MCF 10A (cell line): ENCODE measurements around the gene CYP4F2. TPM values are rescaled to one million over a fixed set of nuclear protein-coding genes. Genes with fewer than 3 reads are reported as not detected.

ENCODE experiments used
- BruUV-seq: library from RNA; stranded (reverse); fragments of 400-500 nt; replicated peaks from 2 replicates; lab custom pipeline; 2021; lab: Mats Ljungman, UMichigan
- CTCF ChIA-PET: fragments of 300-600 bp; sonication (Branson Sonifier 250); formaldehyde crosslinking; extraction: SDS; loops from one replicate; lab custom pipeline; 2021; ENCODE audit warnings: antibody characterized with exemption, inconsistent platforms; lab: Yijun Ruan, JAX
- POLR2A ChIA-PET: fragments of 300-600, 350-650 bp; sonication (Branson Sonifier 250); formaldehyde crosslinking; extraction: SDS; loops from one replicate; lab custom pipeline; 2020; ENCODE audit warnings: antibody characterized with exemption, inconsistent platforms; lab: Yijun Ruan, JAX
- DNase-seq: peaks from one replicate; pipeline ENCODE4 v3.0.0-alpha.2; 2018; ENCODE audit not compliant: unreplicated experiment
- H3K27ac Mint-ChIP-seq: one replicate; pipeline ENCODE4 v1.8.0; 2022; ENCODE audit warnings: mild to moderate bottlenecking, low read depth, mixed read lengths; ENCODE audit not compliant: unreplicated experiment
- H3K27me3 Mint-ChIP-seq: one replicate; pipeline ENCODE4 v1.8.0; 2022; ENCODE audit warnings: mixed read lengths; ENCODE audit not compliant: insufficient read depth, unreplicated experiment
- H3K36me3 Mint-ChIP-seq: one replicate; pipeline ENCODE4 v1.8.0; 2022; ENCODE audit warnings: mild to moderate bottlenecking, moderate library complexity, mixed read lengths; ENCODE audit not compliant: insufficient read depth, unreplicated experiment
- H3K4me1 Mint-ChIP-seq: one replicate; pipeline ENCODE4 v1.8.0; 2022; ENCODE audit warnings: mixed read lengths; ENCODE audit not compliant: insufficient read depth, unreplicated experiment
- H3K4me3 Mint-ChIP-seq: one replicate; pipeline ENCODE4 v1.8.0; 2022; ENCODE audit warnings: mild to moderate bottlenecking, moderate library complexity, mixed read lengths; ENCODE audit not compliant: unreplicated experiment
- H3K9me3 Mint-ChIP-seq: one replicate; pipeline ENCODE4 v1.8.0; 2022; ENCODE audit warnings: mixed read lengths; ENCODE audit not compliant: unreplicated experiment
- CTCF ChIP-seq: fragments of 200-600 bp; IDR thresholded peaks from one replicate; pipeline ENCODE4 v1.8.0; 2022; ENCODE audit warnings: antibody characterized with exemption, mild to moderate bottlenecking; ENCODE audit not compliant: unreplicated experiment
- intact Hi-C: fragments of 100-400 bp; cut with micrococcal nuclease; formaldehyde crosslinking; loops from 2 replicates; pipeline ENCODE4 v1.14.1; 2022
- total RNA-seq: library from RNA; stranded (reverse); gene quantifications from 2 replicates; pipeline ENCODE4 v1.2.3, GENCODE V29; 2022

Gene CYP4F2
- total RNA-seq, 1 experiment from 2014 or later: 0.14 TPM

- Mint-ChIP-seq H3K4me3 (no peak overlapping the region), H3K27me3 (no peaks in the 10 kb centered on the region), H3K9me3 (peaks cover 5% of the 10 kb centered on the region), H3K36me3 (no peaks in the 10 kb centered on the region), H3K4me1 (no peaks in the 10 kb centered on the region), H3K27ac (no peak overlapping the region)
- intact Hi-C loops: no loop called here
- ChIA-PET POLR2A (no interaction called here), CTCF (no interaction called here)
- no TSS peak for BruUV-seq
- TF ChIP-seq CTCF: no peak
- DNase-seq: no peak
Observed at GRCh38 chr19:15864824-15865223, 33.0 kb downstream of the CYP4F2 start.

- Mint-ChIP-seq H3K4me1 (no peaks in the 10 kb centered on the region), H3K27ac (no peak overlapping the region), H3K4me3 (no peak overlapping the region), H3K9me3 (peaks cover 3% of the 10 kb centered on the region), H3K36me3 (no peaks in the 10 kb centered on the region), H3K27me3 (no peaks in the 10 kb centered on the region)
- no peak for TF ChIP-seq CTCF
- BruUV-seq: no TSS peak
- ChIA-PET POLR2A (no interaction called here), CTCF (no interaction called here)
- intact Hi-C loops: no loop called here
- DNase-seq: no peak
Observed at GRCh38 chr19:15863272-15863671, 34.6 kb downstream of the CYP4F2 start.

GRCh38 chr19:15862444-15862843, 35.4 kb downstream of the CYP4F2 start:
- H3K27me3 Mint-ChIP-seq: no peaks in the 10 kb centered on the region
- intact Hi-C loops: no loop called here

GRCh38 chr19:15860522-15860921, 37.4 kb downstream of the CYP4F2 start:
- no peak for DNase-seq
- Mint-ChIP-seq H3K9me3 (no peaks in the 10 kb centered on the region), H3K36me3 (no peaks in the 10 kb centered on the region), H3K27me3 (no peaks in the 10 kb centered on the region), H3K4me1 (no peaks in the 10 kb centered on the region), H3K4me3 (no peak overlapping the region), H3K27ac (no peak overlapping the region)
- TF ChIP-seq CTCF: no peak
- POLR2A ChIA-PET: no interaction called here
- no TSS peak for BruUV-seq
- CTCF ChIA-PET: interaction anchor here (0.9 kb wide), 1 partner anchor 9 kb away, joined by 5 read pairs; no protein-coding TSS in a partner anchor
- intact Hi-C loops: no loop called here

More at GRCh38 chr19:15862444-15862843, 35.4 kb downstream of the CYP4F2 start:
- CTCF ChIA-PET: no interaction called here
- Mint-ChIP-seq H3K9me3 (no peaks in the 10 kb centered on the region), H3K4me1 (no peaks in the 10 kb centered on the region), H3K36me3 (no peaks in the 10 kb centered on the region), H3K27ac (no peak overlapping the region), H3K4me3 (no peak overlapping the region)
- TF ChIP-seq CTCF: no peak
- DNase-seq: no peak
- BruUV-seq: no TSS peak
- POLR2A ChIA-PET: no interaction called here
